ENCODE measurements around the gene NACC1.
"Not testable (repeated sequence)": the region's sequence is repeated elsewhere in the genome, so short reads cannot be mapped to it uniquely, and the experiment has no call there.

Gene NACC1

DNA sequence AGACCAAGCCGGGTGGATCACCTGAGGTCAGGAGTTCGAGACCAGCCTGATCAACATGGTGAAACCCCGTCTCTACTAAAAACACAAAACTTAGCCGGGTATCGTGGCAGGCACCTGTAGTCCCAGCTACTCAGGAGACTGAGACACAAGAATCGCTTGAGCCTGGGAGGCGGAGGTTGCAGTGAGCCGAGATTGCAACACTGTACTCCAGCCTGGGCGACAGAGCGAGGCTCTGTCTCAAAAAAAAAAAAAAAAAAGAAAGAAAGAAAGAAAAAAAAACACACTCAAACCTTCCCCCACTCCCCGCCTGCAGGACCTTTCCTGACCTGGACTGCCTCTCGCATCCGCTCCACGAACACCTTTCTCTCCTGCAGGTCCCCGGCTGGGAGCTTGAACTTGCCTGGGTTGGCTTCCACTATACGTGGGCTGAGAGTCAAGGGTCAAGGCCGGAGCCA is 31.1 kb downstream of the NACC1 start:
- FAIRE-seq, result not testable (repeated sequence)

DNA sequence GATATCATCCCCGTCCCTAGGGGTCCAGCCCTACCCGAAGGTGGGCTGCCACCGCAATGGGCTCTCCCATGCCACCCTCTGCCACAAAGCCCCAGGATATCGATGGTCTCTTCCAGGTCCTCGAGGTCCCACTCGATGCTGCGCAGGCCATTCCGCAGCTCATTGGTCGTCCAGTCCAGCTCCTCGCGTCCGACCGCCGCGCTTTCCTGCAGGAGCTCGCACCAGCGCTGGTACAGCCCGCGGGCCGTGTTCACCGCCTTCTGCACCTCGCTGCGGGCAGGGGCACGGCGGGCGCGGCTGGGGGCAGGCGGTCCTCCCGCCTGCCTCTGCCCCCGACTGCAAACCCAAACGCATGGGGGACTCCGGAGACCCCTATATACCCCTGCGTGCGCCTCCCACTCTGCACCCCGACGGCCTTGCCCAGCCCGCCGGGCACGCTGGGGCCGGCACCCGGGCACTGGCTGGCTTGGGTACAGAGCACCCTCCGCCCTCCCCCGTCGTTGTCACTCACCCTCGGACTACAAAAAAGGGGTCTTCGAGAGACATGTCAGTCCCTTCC is 31.6 kb downstream of the NACC1 start:
- FAIRE-seq, result no peak

- no peak for FAIRE-seq
Measured at GRCh38 chr19:13150187-13150930, 32.3 kb downstream of the NACC1 start, which contains the start of the genes IER2 and STX10. TSS of gene IER2 (plus strand) at chr19:13150411. CDS start at chr19:13153187, 2,776 bp downstream. TSS of gene STX10 (minus strand) at chr19:13150375. CDS start at chr19:13150173, 202 bp downstream.

DNA sequence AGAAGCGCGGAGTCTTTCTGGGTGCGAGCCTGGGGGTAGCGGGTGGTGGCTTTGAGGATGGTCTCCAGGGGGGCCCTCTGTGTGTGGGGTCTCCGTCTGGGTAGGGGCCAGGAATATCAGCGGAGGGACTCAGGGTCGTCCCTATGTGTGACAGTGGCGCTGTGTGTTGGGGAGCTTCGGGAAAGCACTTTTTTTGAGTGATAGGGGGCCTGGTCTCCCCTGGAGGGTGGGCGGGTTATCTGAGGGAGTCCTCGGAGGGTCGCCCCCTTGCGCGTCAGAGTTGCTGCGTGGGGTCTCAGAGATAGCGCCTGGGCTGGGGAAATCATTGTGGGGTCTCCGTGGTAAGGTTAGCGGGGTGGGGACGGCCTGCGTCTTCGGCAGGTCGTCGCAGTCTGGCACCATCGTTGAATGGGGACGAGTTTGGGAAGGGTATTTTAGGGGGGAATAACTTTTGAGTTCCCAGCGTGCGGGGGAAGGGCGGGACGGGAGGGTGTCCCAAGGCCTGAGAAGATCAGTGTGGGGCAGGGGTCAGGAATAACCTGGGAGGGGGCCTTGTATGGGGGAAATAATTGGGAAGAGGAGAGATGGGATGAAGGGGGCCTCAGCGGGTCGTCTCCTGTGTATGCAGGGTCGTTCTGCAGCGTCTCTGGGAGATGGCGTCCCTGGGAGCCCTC is 33.0 kb downstream of the NACC1 start:
- no peak for FAIRE-seq

- FAIRE-seq, result no peak
Measured at GRCh38 chr19:13151605-13152355, 33.7 kb downstream of the NACC1 start.

DNA sequence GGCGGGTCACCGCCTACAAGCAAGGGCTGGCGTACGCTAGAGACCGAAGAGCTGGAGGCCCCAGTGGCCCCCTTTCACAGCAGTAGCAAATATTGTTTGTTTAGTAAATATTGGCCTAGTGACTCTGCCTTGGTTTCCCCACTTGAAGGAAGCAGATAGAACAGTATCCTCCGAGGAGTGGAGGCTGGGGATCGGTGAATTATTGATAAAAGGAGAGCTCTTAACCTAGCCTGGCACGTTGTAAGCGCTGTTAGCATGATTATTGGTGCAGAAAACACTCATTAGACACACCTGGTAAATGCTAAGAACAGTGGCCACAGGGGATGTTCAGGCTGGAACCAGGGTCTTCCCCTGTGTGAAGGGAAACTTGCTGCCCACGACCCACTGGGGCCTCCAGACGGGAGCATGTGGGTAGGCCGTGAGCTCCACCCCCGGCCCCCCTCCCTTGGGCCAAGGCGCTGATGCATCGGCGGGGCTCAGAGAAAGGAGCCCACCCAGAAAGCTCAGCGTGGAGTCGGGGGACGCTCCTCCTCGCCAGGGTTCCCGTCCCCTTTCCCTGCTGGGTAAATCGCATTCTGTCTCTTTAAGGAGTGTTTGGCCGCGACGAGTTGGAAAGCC is 34.4 kb downstream of the NACC1 start:
- FAIRE-seq, result no peak

DNA sequence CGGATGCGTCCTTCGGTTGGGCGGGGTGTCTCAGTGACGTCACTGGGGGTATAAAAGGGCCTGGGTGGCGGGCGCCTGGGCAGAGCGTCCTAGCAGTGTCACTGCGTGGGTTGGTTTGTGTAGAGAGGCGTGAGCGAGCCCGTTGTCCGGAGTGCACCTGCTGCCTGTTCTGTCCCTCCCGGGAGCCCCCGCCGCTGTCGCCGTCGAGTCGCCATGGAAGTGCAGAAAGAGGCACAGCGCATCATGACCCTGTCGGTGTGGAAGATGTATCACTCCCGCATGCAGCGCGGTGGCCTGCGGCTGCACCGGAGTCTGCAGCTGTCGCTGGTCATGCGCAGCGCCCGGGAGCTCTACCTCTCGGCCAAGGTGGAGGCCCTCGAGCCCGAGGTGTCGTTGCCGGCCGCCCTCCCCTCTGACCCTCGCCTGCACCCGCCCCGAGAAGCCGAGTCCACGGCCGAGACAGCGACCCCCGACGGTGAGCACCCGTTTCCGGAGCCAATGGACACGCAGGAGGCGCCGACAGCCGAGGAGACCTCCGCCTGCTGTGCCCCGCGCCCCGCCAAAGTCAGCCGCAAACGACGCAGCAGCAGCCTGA is 35.0 kb downstream of the NACC1 start:
- no peak for FAIRE-seq

- FAIRE-seq, result no peak
Measured at GRCh38 chr19:13153569-13154240, 35.6 kb downstream of the NACC1 start.

GRCh38 chr19:13154241-13154778 is 36.2 kb downstream of the NACC1 start:
- FAIRE-seq, result no peak

- no peak for FAIRE-seq
Measured at GRCh38 chr19:13154911-13155471, 36.9 kb downstream of the NACC1 start.

- FAIRE-seq, result no peak
Measured at GRCh38 chr19:13155472-13156359, 37.7 kb downstream of the NACC1 start.

GRCh38 chr19:13159713-13160112 is 41.6 kb downstream of the NACC1 start:
- FAIRE-seq, result no peak

GRCh38 chr19:13160557-13160956 is 42.5 kb downstream of the NACC1 start:
- FAIRE-seq, result no peak

- no peak for FAIRE-seq
Measured at GRCh38 chr19:13162724-13163608, 44.9 kb downstream of the NACC1 start.

DNA sequence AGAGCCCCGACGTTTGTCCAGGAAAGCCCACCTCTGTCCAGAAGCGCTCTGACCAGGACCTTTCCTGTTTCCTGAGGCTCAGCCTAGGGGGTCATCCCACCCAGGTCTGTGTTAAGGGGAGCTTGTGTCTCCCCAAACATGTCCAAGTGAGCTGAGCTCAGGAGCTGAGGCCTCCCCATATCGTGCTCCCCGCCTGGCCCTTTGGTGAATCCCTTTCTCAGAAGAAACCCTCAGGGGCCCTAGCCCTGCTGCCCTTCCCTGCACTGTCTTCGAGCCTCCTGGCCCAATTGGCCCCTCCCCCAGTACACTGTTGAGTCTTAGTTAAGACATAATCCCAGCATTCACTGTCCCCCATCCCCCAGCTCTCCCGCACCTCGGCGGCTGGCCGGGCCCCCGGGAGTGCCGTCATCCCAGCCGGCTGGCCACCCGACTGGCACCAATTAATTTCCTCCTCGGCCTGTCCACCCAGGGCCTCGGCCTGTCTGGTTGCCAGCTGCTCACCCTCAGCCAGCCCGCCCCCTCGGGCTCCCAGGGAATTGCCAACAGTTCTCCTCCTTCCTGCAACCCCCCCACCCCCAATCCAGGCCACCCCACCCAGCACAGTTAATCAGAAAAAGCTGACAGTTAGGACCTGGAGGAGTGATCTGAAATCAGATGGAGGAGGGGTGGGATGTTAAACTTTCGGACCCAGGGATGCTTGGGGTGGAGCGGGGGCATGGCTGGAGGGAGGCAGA is 45.7 kb downstream of the NACC1 start:
- no peak for FAIRE-seq

DNA sequence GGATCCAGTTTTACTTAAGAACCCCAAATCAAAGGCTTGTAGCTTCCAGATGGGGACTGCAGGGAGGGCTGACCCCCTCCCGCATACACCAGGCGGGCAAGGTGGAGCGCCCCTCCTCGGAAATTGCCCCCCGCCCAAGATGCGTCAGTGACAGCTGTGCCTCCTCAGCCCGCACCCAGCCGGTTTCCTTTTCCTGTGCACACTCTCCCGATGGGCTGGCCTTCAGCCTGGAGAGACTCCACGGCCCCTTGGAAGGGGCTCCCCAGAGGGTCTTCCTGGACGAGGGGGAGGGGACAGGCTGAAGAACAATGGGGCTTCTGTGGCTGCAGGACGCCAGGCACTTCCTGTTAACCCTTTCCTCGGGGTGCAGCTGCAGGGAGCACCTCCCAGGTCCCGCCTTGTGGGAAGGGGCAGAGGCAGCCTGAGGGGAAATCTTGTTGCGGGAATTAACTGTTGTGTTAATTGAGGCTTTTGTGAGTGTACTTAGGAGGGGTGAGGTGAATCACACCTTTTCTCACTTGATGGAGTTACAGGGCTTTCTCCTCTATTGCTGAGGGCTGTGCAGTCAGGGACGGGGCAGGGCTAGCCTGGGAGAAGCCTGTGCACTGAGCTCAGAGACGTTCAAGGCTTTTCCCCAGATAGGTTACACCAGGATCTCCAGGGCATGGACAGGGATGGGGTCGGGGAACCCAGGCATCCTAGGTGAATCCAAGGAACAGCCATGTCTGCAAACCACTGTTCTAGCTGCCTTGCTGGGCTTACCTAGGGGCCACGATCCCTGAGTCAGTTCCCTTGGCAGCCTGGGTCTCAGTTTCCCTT is 46.5 kb downstream of the NACC1 start:
- no peak for FAIRE-seq
